K562 treated with DMSO at 1 percent for 24 hours (cell line): ENCODE measurements around the gene TCEAL2. TPM values are rescaled to one million over a fixed set of nuclear protein-coding genes. Genes with fewer than 3 reads are reported as not detected.

ENCODE experiments used
- total RNA-seq: library from RNA; unstranded; fragments of 300-600 nt; gene quantifications from 2 replicates; pipeline ENCODE4 v1.2.3, GENCODE V29; 2022; ENCODE audit warnings: low read depth; ENCODE audit not compliant: insufficient read depth

The TCEAL2 gene
- not detected in 2 replicates for total RNA-seq

GRCh38 chrX:102125436-102125835, at the start of gene TCEAL2:
TSS of gene TCEAL2 (plus strand) at chrX:102125679. CDS start at chrX:102126831, 1,152 bp downstream.

DNA sequence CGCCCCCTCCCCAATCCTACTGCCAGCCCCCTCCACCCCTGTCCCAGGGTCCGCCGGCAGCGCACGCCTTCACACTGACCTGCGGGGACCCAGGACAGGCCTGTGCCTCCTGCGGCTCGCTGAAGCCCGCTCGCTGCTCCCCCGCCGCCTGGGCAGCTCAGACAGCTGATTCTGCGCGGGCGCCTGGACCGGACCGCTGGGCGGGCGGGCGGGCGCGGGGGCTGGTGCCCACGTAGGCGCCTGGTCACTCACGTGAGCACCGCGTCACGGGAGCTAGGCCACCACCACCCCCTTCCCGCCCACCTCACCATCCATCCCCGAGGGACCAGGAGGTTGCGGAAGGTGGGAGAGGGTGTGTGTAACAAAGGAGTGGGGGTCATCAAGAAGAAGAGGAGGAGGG, 16.8 kb downstream of the TCEAL2 start, which contains the start of gene TCEAL6:
Gene TCEAL6, minus strand, starts transcription at position 208 of the 400 bp plus-strand sequence.

GRCh38 chrX:102155806-102156179, 30.3 kb downstream of the TCEAL2 start, which contains the start of gene BEX5:
TSS of gene BEX5 (minus strand) at chrX:102155977. CDS start at chrX:102154265, 1,712 bp downstream.

Other genes starting within 250 kb of the TCEAL2 start
- 0.17 TPM in 1 of 2 replicates, not detected in the other for gene ZMAT1, start 193.7 kb upstream of the TCEAL2 start, total RNA-seq
- gene TCEAL6, start 16.8 kb downstream of the TCEAL2 start, total RNA-seq: not detected in 2 replicates
- gene BEX5, start 30.3 kb downstream of the TCEAL2 start, total RNA-seq: 5.7 and 6.2 TPM in 2 replicates
- gene TCP11X1, start 89.6 kb downstream of the TCEAL2 start, total RNA-seq: not detected in 2 replicates
- 7.6 and 14.1 TPM in 2 replicates for gene NXF2, start 121.5 kb downstream of the TCEAL2 start, total RNA-seq